Lung (tissue), 12 donors: ENCODE results near the gene XYLT1. TPM values are rescaled to one million over a fixed set of nuclear protein-coding genes. Genes with fewer than 3 reads are reported as not detected.

ENCODE experiments used
- ATAC-seq: fragments of 200-7000 bp; cut with Tn5 transposase; one replicate; pipeline ENCODE4 v1.9.1; 2020; ENCODE audit warnings: moderate number of reproducible peaks; ENCODE audit not compliant: insufficient read depth, low FRiP score
- DNase-seq, 3 donors: peaks; one replicate each; pipeline ENCODE4 v3.0.0-alpha.2; 2013 to 2017
- H3K27ac ChIP-seq, 2 donors: one replicate each; pipeline ENCODE4 v1.5.1; 2013; ENCODE audit warnings: mild to moderate bottlenecking in 2 of 2, moderate library complexity in 2 of 2, control low read depth in 1 of 2, inconsistent platforms in 1 of 2, low read depth in 1 of 2, low read length in 1 of 2
- H3K27me3 ChIP-seq, 3 donors: one replicate each; pipeline ENCODE4 v1.5.1; 2013; ENCODE audit warnings: low read length in 2 of 3; ENCODE audit not compliant: control insufficient read depth in 3 of 3, insufficient read depth in 3 of 3
- H3K36me3 ChIP-seq, 4 donors: one replicate each; pipeline ENCODE4 v1.5.1; 2013; ENCODE audit warnings: low read length in 4 of 4, mild to moderate bottlenecking in 1 of 4, moderate library complexity in 1 of 4; ENCODE audit not compliant: control insufficient read depth in 4 of 4, insufficient read depth in 4 of 4
- H3K4me1 ChIP-seq, 5 donors: one replicate each; pipeline ENCODE4 v1.5.1; 2013; ENCODE audit warnings: low read length in 5 of 5, mild to moderate bottlenecking in 2 of 5, moderate library complexity in 1 of 5; ENCODE audit not compliant: control insufficient read depth in 5 of 5, insufficient read depth in 5 of 5
- H3K4me3 ChIP-seq: one replicate; pipeline ENCODE4 v1.5.1; 2013; ENCODE audit warnings: mild to moderate bottlenecking, control low read depth, moderate library complexity
- H3K9ac ChIP-seq, 2 donors: one replicate each; pipeline ENCODE4 v1.5.1; 2013; ENCODE audit warnings: low read length in 2 of 2, control low read depth in 1 of 2; ENCODE audit not compliant: insufficient read depth in 1 of 2
- H3K9me3 ChIP-seq, 4 donors: one replicate each; pipeline ENCODE4 v1.5.1; 2013; ENCODE audit warnings: low read length in 3 of 4, mild to moderate bottlenecking in 1 of 4, moderate library complexity in 1 of 4; ENCODE audit not compliant: control insufficient read depth in 4 of 4, insufficient read depth in 3 of 4
- WGBS, 2 donors: extraction: QIAGEN DNeasy Blood & Tissue Kit; methylation state at CpG; one replicate each; pipeline ENCODE4 v1.1.7; 2013; 5-methylcytosine and 5-hydroxymethylcytosine counted together
- polyA plus RNA-seq, 2 donors: library from polyadenylated mRNA; stranded (reverse); fragments of 200-250 nt; gene quantifications; one replicate each; pipeline ENCODE4 v1.2.1, GENCODE V29; 2013
- total RNA-seq, 2 donors: library from RNA; depleted of rRNA in 1 of 2; stranded (reverse); fragments of >200 nt in 1 of 2; gene quantifications; one replicate each; pipeline ENCODE4 v1.2.1, GENCODE V29; 2014 to 2021
- TF ChIP-seq, protein P1 (sequence below): IDR thresholded peaks from 2 replicates; pipeline ENCODE4 v1.5.1; 2012; ENCODE audit warnings: mild to moderate bottlenecking; ENCODE audit errors: control extremely low read depth, extremely low read depth
- donor health status: control.
- donor health status: control.
- donor health status: Bipolar disorder and iron deficiency.
- donor health status: healthy.
- donor health status: DM: yes; HTN: yes; CAD: no.

XYLT1 gene
- total and polyA plus RNA-seq, 4 donors: 1.4 to 11.5 (median 6.9) TPM

GRCh38 chr16:17454162-17454730, 16.5 kb downstream of the XYLT1 start:
- ATAC-seq (no peak), DNase-seq (peak in 2 of 3 donors; percentile 73 to 85)
- Histone ChIP-seq H3K9ac (no peak overlapping the region), H3K4me3 (no peak overlapping the region), H3K27me3 (no peaks in the 10 kb centered on the region), H3K36me3 (no peaks in the 10 kb centered on the region), H3K4me1 (peaks cover 0 to 22% (median 1%) of the 10 kb centered on the region in 5 donors), H3K9me3 (no peaks in the 10 kb centered on the region), H3K27ac (no peak overlapping the region)
- WGBS, 2 donors: 73 to 87% methylated on average over 4 of the region's 4 CpGs
- TF ChIP-seq, protein P1, sequence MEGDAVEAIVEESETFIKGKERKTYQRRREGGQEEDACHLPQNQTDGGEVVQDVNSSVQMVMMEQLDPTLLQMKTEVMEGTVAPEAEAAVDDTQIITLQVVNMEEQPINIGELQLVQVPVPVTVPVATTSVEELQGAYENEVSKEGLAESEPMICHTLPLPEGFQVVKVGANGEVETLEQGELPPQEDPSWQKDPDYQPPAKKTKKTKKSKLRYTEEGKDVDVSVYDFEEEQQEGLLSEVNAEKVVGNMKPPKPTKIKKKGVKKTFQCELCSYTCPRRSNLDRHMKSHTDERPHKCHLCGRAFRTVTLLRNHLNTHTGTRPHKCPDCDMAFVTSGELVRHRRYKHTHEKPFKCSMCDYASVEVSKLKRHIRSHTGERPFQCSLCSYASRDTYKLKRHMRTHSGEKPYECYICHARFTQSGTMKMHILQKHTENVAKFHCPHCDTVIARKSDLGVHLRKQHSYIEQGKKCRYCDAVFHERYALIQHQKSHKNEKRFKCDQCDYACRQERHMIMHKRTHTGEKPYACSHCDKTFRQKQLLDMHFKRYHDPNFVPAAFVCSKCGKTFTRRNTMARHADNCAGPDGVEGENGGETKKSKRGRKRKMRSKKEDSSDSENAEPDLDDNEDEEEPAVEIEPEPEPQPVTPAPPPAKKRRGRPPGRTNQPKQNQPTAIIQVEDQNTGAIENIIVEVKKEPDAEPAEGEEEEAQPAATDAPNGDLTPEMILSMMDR: no peak

DNA sequence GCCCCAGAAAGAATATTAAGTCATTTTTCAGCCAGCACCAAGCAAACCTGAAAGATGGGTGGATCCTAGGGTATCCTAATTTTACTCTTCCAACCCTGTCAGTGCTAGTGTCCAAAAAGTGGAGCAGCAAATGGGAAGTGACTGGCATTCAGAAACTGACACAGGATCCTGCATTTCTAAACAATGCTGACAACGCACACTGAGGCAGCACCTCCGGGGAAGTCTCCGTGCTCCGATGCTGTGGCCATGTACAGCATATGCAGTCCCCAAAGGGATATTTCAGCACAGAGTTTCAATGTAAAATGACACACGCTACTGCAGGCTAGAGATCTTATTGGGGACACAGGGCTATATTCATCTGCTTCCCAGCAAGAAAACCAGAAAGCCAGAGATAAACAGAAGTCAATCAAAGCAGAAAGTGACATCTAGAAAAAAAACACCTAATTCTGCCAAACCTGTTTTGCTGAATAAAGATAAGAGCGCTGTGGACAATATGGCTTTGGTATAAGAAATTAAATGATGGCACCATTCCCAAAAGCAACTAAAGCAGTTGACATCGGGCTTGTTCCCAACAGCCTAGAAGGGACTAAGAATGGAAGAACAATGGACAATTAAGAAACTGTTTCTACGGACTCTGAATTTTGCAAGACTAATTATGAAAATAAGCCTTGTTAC, 17.3 kb downstream of the XYLT1 start:
- Histone ChIP-seq H3K4me3 (no peak overlapping the region), H3K4me1 (peaks cover 0 to 25% (median 3%) of the 10 kb centered on the region in 5 donors), H3K9me3 (no peaks in the 10 kb centered on the region), H3K36me3 (no peaks in the 10 kb centered on the region), H3K27ac (no peak overlapping the region), H3K27me3 (no peaks in the 10 kb centered on the region), H3K9ac (no peak overlapping the region)
- DNase-seq: peak in 1 of 3 donors; percentile 27
- TF ChIP-seq, protein P1: no peak
- WGBS, 2 donors: 55 to 57% methylated on average over 8 of the region's 8 CpGs
- ATAC-seq: no peak

- no peak for ATAC-seq
- H3K27me3 ChIP-seq: no peaks in the 10 kb centered on the region
- H3K4me3 ChIP-seq: no peak overlapping the region
- no peaks in the 10 kb centered on the region for H3K36me3 ChIP-seq
- no peak overlapping the region for H3K27ac ChIP-seq
- H3K9me3 ChIP-seq: no peaks in the 10 kb centered on the region
- TF ChIP-seq, protein P1: no peak
- no peak overlapping the region for H3K9ac ChIP-seq
- no peak for DNase-seq
- H3K4me1 ChIP-seq: peaks cover 0 to 19% (median 3%) of the 10 kb centered on the region in 5 donors
- 95 to 99% methylated on average over 2 of the region's 2 CpGs for WGBS, 2 donors
Observed at GRCh38 chr16:17452922-17453321, 17.8 kb downstream of the XYLT1 start.
